Measurements from ENCODE around the gene SLC12A7.

- no peak for TF ChIP-seq ZBTB49 (tag by site-specific recombination; IDR thresholded peaks at IDR 0.05; ENCODE audit: low read depth)
- no peak for TF ChIP-seq ZNF174 (tag by site-specific recombination; IDR thresholded peaks at IDR 0.05)
- TF ChIP-seq, protein P1, sequence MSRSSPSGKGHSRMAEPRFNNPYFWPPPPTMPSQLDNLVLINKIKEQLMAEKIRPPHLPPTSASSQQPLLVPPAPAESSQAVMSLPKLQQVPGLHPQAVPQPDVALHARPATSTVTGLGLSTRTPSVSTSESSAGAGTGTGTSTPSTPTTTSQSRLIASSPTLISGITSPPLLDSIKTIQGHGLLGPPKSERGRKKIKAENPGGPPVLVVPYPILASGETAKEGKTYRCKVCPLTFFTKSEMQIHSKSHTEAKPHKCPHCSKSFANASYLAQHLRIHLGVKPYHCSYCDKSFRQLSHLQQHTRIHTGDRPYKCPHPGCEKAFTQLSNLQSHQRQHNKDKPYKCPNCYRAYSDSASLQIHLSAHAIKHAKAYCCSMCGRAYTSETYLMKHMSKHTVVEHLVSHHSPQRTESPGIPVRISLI (tag by site-specific recombination; IDR thresholded peaks at IDR 0.05), result no peak
- no peak for TF ChIP-seq CTCF (tag by site-specific recombination; IDR thresholded peaks at IDR 0.05)
- no peak for TF ChIP-seq ZNF558 (tag by site-specific recombination; IDR thresholded peaks at IDR 0.05)
- TF ChIP-seq SP2 (tag by site-specific recombination; IDR thresholded peaks at IDR 0.05), result no peak
- TF ChIP-seq, protein P2, sequence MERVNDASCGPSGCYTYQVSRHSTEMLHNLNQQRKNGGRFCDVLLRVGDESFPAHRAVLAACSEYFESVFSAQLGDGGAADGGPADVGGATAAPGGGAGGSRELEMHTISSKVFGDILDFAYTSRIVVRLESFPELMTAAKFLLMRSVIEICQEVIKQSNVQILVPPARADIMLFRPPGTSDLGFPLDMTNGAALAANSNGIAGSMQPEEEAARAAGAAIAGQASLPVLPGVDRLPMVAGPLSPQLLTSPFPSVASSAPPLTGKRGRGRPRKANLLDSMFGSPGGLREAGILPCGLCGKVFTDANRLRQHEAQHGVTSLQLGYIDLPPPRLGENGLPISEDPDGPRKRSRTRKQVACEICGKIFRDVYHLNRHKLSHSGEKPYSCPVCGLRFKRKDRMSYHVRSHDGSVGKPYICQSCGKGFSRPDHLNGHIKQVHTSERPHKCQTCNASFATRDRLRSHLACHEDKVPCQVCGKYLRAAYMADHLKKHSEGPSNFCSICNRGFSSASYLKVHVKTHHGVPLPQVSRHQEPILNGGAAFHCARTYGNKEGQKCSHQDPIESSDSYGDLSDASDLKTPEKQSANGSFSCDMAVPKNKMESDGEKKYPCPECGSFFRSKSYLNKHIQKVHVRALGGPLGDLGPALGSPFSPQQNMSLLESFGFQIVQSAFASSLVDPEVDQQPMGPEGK (tag by site-specific recombination; IDR thresholded peaks at IDR 0.05), result no peak
- TF ChIP-seq ZNF121 (tag by site-specific recombination; IDR thresholded peaks at IDR 0.05), result no peak
- no peak for TF ChIP-seq SALL2 (tag by site-specific recombination; IDR thresholded peaks at IDR 0.05; ENCODE audit: borderline replicate concordance)
- no peak for TF ChIP-seq MZF1 (tag by site-specific recombination; IDR thresholded peaks at IDR 0.05; ENCODE audit: borderline replicate concordance)
- no peak for TF ChIP-seq ZNF239 (tag by site-specific recombination; IDR thresholded peaks at IDR 0.05)
Observed at GRCh38 chr5:1032551-1033027, 79.3 kb downstream of the SLC12A7 start.
